Nephron progenitor cell (in vitro differentiated cells): ENCODE measurements around the gene GDAP2.

Experiments used
- DNase-seq: peaks from one replicate; pipeline ENCODE4 v3.0.0; 2021
- H3K27ac Mint-ChIP-seq: 2 replicates; pipeline ENCODE4 v1.8.0; 2021; ENCODE audit warnings: mild to moderate bottlenecking, moderate library complexity, mixed read lengths
- H3K27me3 Mint-ChIP-seq: 2 replicates; pipeline ENCODE4 v1.8.0; 2021; ENCODE audit warnings: mild to moderate bottlenecking, low read depth, mixed read lengths; ENCODE audit not compliant: poor library complexity
- H3K36me3 Mint-ChIP-seq: 2 replicates; pipeline ENCODE4 v1.8.0; 2021; ENCODE audit warnings: low read depth, mixed read lengths
- H3K4me1 Mint-ChIP-seq: 2 replicates; pipeline ENCODE4 v1.8.0; 2021; ENCODE audit warnings: mixed read lengths
- H3K4me3 Mint-ChIP-seq: 2 replicates; pipeline ENCODE4 v1.8.0; 2021; ENCODE audit warnings: mild to moderate bottlenecking, moderate library complexity, mixed read lengths
- H3K9me3 Mint-ChIP-seq: 2 replicates; pipeline ENCODE4 v1.8.0; 2021; ENCODE audit warnings: mild to moderate bottlenecking, moderate library complexity, mixed read lengths
- CTCF ChIP-seq: fragments of 200-600 bp; sonication (generic); IDR thresholded peaks from 2 replicates; pipeline ENCODE4 v1.5.0; 2021; ENCODE audit warnings: antibody characterized with exemption

GDAP2 gene

GRCh38 chr1:117919376-117919775, 10.0 kb downstream of the GDAP2 start:
- no peak overlapping the region for H3K4me3 Mint-ChIP-seq
- H3K27me3 Mint-ChIP-seq: no peaks in the 10 kb centered on the region
- no peaks in the 10 kb centered on the region for H3K4me1 Mint-ChIP-seq
- no peak for DNase-seq
- no peaks in the 10 kb centered on the region for H3K9me3 Mint-ChIP-seq
- H3K36me3 Mint-ChIP-seq: peaks cover 57% of the 10 kb centered on the region
- no peak overlapping the region for H3K27ac Mint-ChIP-seq
- no peak for TF ChIP-seq CTCF

- Mint-ChIP-seq H3K27ac (no peak overlapping the region), H3K36me3 (peaks cover 26% of the 10 kb centered on the region), H3K27me3 (no peaks in the 10 kb centered on the region), H3K4me3 (no peak overlapping the region), H3K9me3 (no peaks in the 10 kb centered on the region), H3K4me1 (no peaks in the 10 kb centered on the region)
- no peak for TF ChIP-seq CTCF
- DNase-seq: no peak
These were observed 18.4 kb downstream of the GDAP2 start for GRCh38 chr1:117911051-117911450.

- TF ChIP-seq CTCF: no peak
- H3K36me3 Mint-ChIP-seq: peaks cover 42% of the 10 kb centered on the region
- H3K4me3 Mint-ChIP-seq: no peak overlapping the region
- DNase-seq: no peak
- H3K27ac Mint-ChIP-seq: peak overlapping the region; percentile 37
- H3K4me1 Mint-ChIP-seq: no peaks in the 10 kb centered on the region
- no peaks in the 10 kb centered on the region for H3K27me3 Mint-ChIP-seq
- no peaks in the 10 kb centered on the region for H3K9me3 Mint-ChIP-seq
These were observed 24.4 kb downstream of the GDAP2 start for GRCh38 chr1:117905019-117905418.

- Mint-ChIP-seq H3K4me3 (no peak overlapping the region), H3K27ac (no peak overlapping the region), H3K36me3 (peaks cover 43% of the 10 kb centered on the region), H3K27me3 (no peaks in the 10 kb centered on the region), H3K4me1 (no peaks in the 10 kb centered on the region), H3K9me3 (no peaks in the 10 kb centered on the region)
- DNase-seq: no peak
- TF ChIP-seq CTCF: no peak
These were observed 24.9 kb downstream of the GDAP2 start for GRCh38 chr1:117904485-117904884.

GRCh38 chr1:117902944-117903343, 26.5 kb downstream of the GDAP2 start:
- H3K36me3 Mint-ChIP-seq: peaks cover 48% of the 10 kb centered on the region
- DNase-seq: no peak
- no peak overlapping the region for H3K27ac Mint-ChIP-seq
- H3K4me3 Mint-ChIP-seq: no peak overlapping the region
- no peaks in the 10 kb centered on the region for H3K9me3 Mint-ChIP-seq
- H3K27me3 Mint-ChIP-seq: no peaks in the 10 kb centered on the region
- no peak for TF ChIP-seq CTCF
- no peaks in the 10 kb centered on the region for H3K4me1 Mint-ChIP-seq

- H3K9me3 Mint-ChIP-seq: no peaks in the 10 kb centered on the region
- H3K4me1 Mint-ChIP-seq: no peaks in the 10 kb centered on the region
- no peak overlapping the region for H3K4me3 Mint-ChIP-seq
- no peak overlapping the region for H3K27ac Mint-ChIP-seq
- peaks cover 37% of the 10 kb centered on the region for H3K36me3 Mint-ChIP-seq
- no peak for TF ChIP-seq CTCF
- DNase-seq: no peak
- no peaks in the 10 kb centered on the region for H3K27me3 Mint-ChIP-seq
These were observed 29.6 kb downstream of the GDAP2 start for GRCh38 chr1:117899801-117900200.
